Measurements from ENCODE around the gene EML6.

EML6 gene

GRCh38 chr2:54775710-54776109, 52.2 kb downstream of the EML6 start:
- ATAC-seq (replicated peaks) (no peak), DNase-seq (no peak)
- Mint-ChIP-seq H3K27ac (no peak overlapping the region), H3K4me1 (peaks cover 3 to 7% of the 10 kb centered on the region in 2 donors), H3K27me3 (no peaks in the 10 kb centered on the region), H3K4me3 (no peak overlapping the region), H3K36me3 (peaks cover 4 to 8% of the 10 kb centered on the region in 2 donors), H3K9me3 (peaks cover 12 to 13% of the 10 kb centered on the region in 2 donors)

- Mint-ChIP-seq H3K27me3 (no peaks in the 10 kb centered on the region), H3K36me3 (peaks cover 4 to 8% of the 10 kb centered on the region in 2 donors)
These were observed 53.0 kb downstream of the EML6 start for GRCh38 chr2:54776494-54776893.

GRCh38 chr2:54783349-54783748, 59.9 kb downstream of the EML6 start:
- H3K36me3 Mint-ChIP-seq: peaks cover 0 to 1% of the 10 kb centered on the region in 2 donors
- peak; percentile 54 to 55 for ATAC-seq (replicated peaks)
- peaks cover 0 to 5% of the 10 kb centered on the region in 2 donors for H3K27me3 Mint-ChIP-seq
- H3K4me1 Mint-ChIP-seq: peaks cover 4 to 10% of the 10 kb centered on the region in 2 donors
- DNase-seq: no peak
- no peak overlapping the region for H3K27ac Mint-ChIP-seq
- no peak overlapping the region for H3K4me3 Mint-ChIP-seq
- no peaks in the 10 kb centered on the region for H3K9me3 Mint-ChIP-seq

More at GRCh38 chr2:54776494-54776893, 53.0 kb downstream of the EML6 start:
- no peak for ATAC-seq (replicated peaks)
- no peak overlapping the region for H3K4me3 Mint-ChIP-seq
- H3K27ac Mint-ChIP-seq: no peak overlapping the region
- H3K9me3 Mint-ChIP-seq: peaks cover 12 to 13% of the 10 kb centered on the region in 2 donors
- peaks cover 0 to 2% of the 10 kb centered on the region in 2 donors for H3K4me1 Mint-ChIP-seq
- DNase-seq: no peak

- Mint-ChIP-seq H3K4me3 (no peak overlapping the region), H3K27ac (no peak overlapping the region), H3K9me3 (no peaks in the 10 kb centered on the region), H3K27me3 (peaks cover 0 to 5% of the 10 kb centered on the region in 2 donors), H3K4me1 (peaks cover 4 to 10% of the 10 kb centered on the region in 2 donors), H3K36me3 (peaks cover 0 to 1% of the 10 kb centered on the region in 2 donors)
- DNase-seq (no peak), ATAC-seq (replicated peaks) (no peak)
These were observed 63.8 kb downstream of the EML6 start for GRCh38 chr2:54787270-54787669.

- no peak for ATAC-seq (replicated peaks)
- Mint-ChIP-seq H3K27me3 (peaks cover 0 to 5% of the 10 kb centered on the region in 2 donors), H3K9me3 (no peaks in the 10 kb centered on the region), H3K27ac (peak overlapping the region; percentile 47), H3K4me1 (peaks cover 4 to 10% of the 10 kb centered on the region in 2 donors), H3K36me3 (peaks cover 0 to 1% of the 10 kb centered on the region in 2 donors), H3K4me3 (no peak overlapping the region)
- DNase-seq: no peak
These were observed 64.4 kb downstream of the EML6 start for GRCh38 chr2:54787755-54788366.

GRCh38 chr2:54789878-54790277, 66.4 kb downstream of the EML6 start:
- ATAC-seq (replicated peaks) (no peak), DNase-seq (no peak)
- H3K9me3 Mint-ChIP-seq: no peaks in the 10 kb centered on the region
- H3K4me3 Mint-ChIP-seq: no peak overlapping the region
- H3K27me3 Mint-ChIP-seq: peaks cover 0 to 5% of the 10 kb centered on the region in 2 donors
- H3K36me3 Mint-ChIP-seq: peaks cover 0 to 1% of the 10 kb centered on the region in 2 donors
- H3K27ac Mint-ChIP-seq: no peak overlapping the region
- H3K4me1 Mint-ChIP-seq: peaks cover 4 to 10% of the 10 kb centered on the region in 2 donors

GRCh38 chr2:54791831-54792230, 68.4 kb downstream of the EML6 start:
- peaks cover 4 to 10% of the 10 kb centered on the region in 2 donors for H3K4me1 Mint-ChIP-seq
- no peaks in the 10 kb centered on the region for H3K9me3 Mint-ChIP-seq
- DNase-seq: no peak
- peaks cover 0 to 3% of the 10 kb centered on the region in 2 donors for H3K27me3 Mint-ChIP-seq
- no peak overlapping the region for H3K27ac Mint-ChIP-seq
- ATAC-seq (replicated peaks): no peak
- H3K4me3 Mint-ChIP-seq: no peak overlapping the region
- H3K36me3 Mint-ChIP-seq: no peaks in the 10 kb centered on the region

GRCh38 chr2:54797307-54797706, 73.8 kb downstream of the EML6 start:
- peaks cover 0 to 3% of the 10 kb centered on the region in 2 donors for H3K27me3 Mint-ChIP-seq
- ATAC-seq (replicated peaks) (no peak), DNase-seq (no peak)
- H3K4me1 Mint-ChIP-seq: no peaks in the 10 kb centered on the region
- no peaks in the 10 kb centered on the region for H3K36me3 Mint-ChIP-seq
- H3K27ac Mint-ChIP-seq: no peak overlapping the region
- no peak overlapping the region for H3K4me3 Mint-ChIP-seq
- H3K9me3 Mint-ChIP-seq: peaks cover 0 to 4% of the 10 kb centered on the region in 2 donors

- DNase-seq: no peak
- no peak for ATAC-seq (replicated peaks)
- Mint-ChIP-seq H3K9me3 (peaks cover 2 to 4% of the 10 kb centered on the region in 2 donors), H3K4me3 (no peak overlapping the region), H3K27ac (no peak overlapping the region), H3K4me1 (no peaks in the 10 kb centered on the region), H3K27me3 (peaks cover 0 to 6% of the 10 kb centered on the region in 2 donors), H3K36me3 (no peaks in the 10 kb centered on the region)
These were observed 77.9 kb downstream of the EML6 start for GRCh38 chr2:54801352-54801751.

- no peak overlapping the region for H3K4me3 Mint-ChIP-seq
- H3K27me3 Mint-ChIP-seq: peaks cover 0 to 6% of the 10 kb centered on the region in 2 donors
- H3K36me3 Mint-ChIP-seq: no peaks in the 10 kb centered on the region
- no peaks in the 10 kb centered on the region for H3K4me1 Mint-ChIP-seq
- H3K9me3 Mint-ChIP-seq: peaks cover 2 to 4% of the 10 kb centered on the region in 2 donors
- no peak for DNase-seq
- no peak for ATAC-seq (replicated peaks)
- no peak overlapping the region for H3K27ac Mint-ChIP-seq
These were observed 80.6 kb downstream of the EML6 start for GRCh38 chr2:54803783-54804751.

- DNase-seq: no peak
- Mint-ChIP-seq H3K36me3 (no peaks in the 10 kb centered on the region), H3K4me1 (no peaks in the 10 kb centered on the region), H3K9me3 (peaks cover 2 to 4% of the 10 kb centered on the region in 2 donors), H3K27me3 (peaks cover 0 to 6% of the 10 kb centered on the region in 2 donors), H3K27ac (no peak overlapping the region), H3K4me3 (no peak overlapping the region)
- no peak for ATAC-seq (replicated peaks)
These were observed 81.8 kb downstream of the EML6 start for GRCh38 chr2:54805255-54805654.

GRCh38 chr2:54806975-54807374, 83.5 kb downstream of the EML6 start:
- DNase-seq (no peak), ATAC-seq (replicated peaks) (no peak)

GRCh38 chr2:54808661-54809060, 85.2 kb downstream of the EML6 start:
- ATAC-seq (replicated peaks) (no peak), DNase-seq (no peak)
- Mint-ChIP-seq H3K36me3 (no peaks in the 10 kb centered on the region), H3K9me3 (peaks cover 0 to 2% of the 10 kb centered on the region in 2 donors), H3K4me3 (no peak overlapping the region), H3K4me1 (no peaks in the 10 kb centered on the region), H3K27me3 (peaks cover 7% of the 10 kb centered on the region in 2 donors), H3K27ac (no peak overlapping the region)

More at GRCh38 chr2:54806975-54807374, 83.5 kb downstream of the EML6 start:
- H3K4me3 Mint-ChIP-seq: no peak overlapping the region
- no peak overlapping the region for H3K27ac Mint-ChIP-seq
- no peaks in the 10 kb centered on the region for H3K36me3 Mint-ChIP-seq
- H3K4me1 Mint-ChIP-seq: no peaks in the 10 kb centered on the region
- peaks cover 7 to 11% of the 10 kb centered on the region in 2 donors for H3K27me3 Mint-ChIP-seq
- H3K9me3 Mint-ChIP-seq: peaks cover under 1 to 2% of the 10 kb centered on the region in 2 donors

GRCh38 chr2:54809819-54810218, 86.4 kb downstream of the EML6 start:
- no peak overlapping the region for H3K4me3 Mint-ChIP-seq
- ATAC-seq (replicated peaks): no peak
- no peak overlapping the region for H3K27ac Mint-ChIP-seq
- DNase-seq: no peak
- peaks cover 0 to 2% of the 10 kb centered on the region in 2 donors for H3K9me3 Mint-ChIP-seq
- H3K4me1 Mint-ChIP-seq: no peaks in the 10 kb centered on the region
- H3K27me3 Mint-ChIP-seq: peaks cover 7% of the 10 kb centered on the region in 2 donors
- H3K36me3 Mint-ChIP-seq: no peaks in the 10 kb centered on the region

Measured in stimulated activated naive B cell treated with anti-CD40 and anti-IgM and Interleukin-4, amounts not matched to agents 10 μg/mL and 1 μg/mL and 100 μg/mL, for 72 hours (primary cell).